Loucy (cell line): Measurements from ENCODE around the gene STARD10.

ENCODE experiments used
- EZH2phosphoT487 ChIP-seq: fragments of 200-600 bp; IDR thresholded peaks from 2 replicates; pipeline ENCODE4 v1.6.1; 2018; ENCODE audit warnings: antibody characterized with exemption, mild to moderate bottlenecking, moderate library complexity, borderline replicate concordance
- TF ChIP-seq, protein P1 (sequence below): fragments of 200-600 bp; sonication (generic); conservative IDR thresholded peaks from 2 replicates; pipeline ENCODE4 v1.5.1; 2014; ENCODE audit warnings: mild to moderate bottlenecking, antibody characterized with exemption, low read length

GRCh38 chr11:72833083-72833733 lies 39.4 kb upstream of the STARD10 start:
- TF ChIP-seq, protein P1, sequence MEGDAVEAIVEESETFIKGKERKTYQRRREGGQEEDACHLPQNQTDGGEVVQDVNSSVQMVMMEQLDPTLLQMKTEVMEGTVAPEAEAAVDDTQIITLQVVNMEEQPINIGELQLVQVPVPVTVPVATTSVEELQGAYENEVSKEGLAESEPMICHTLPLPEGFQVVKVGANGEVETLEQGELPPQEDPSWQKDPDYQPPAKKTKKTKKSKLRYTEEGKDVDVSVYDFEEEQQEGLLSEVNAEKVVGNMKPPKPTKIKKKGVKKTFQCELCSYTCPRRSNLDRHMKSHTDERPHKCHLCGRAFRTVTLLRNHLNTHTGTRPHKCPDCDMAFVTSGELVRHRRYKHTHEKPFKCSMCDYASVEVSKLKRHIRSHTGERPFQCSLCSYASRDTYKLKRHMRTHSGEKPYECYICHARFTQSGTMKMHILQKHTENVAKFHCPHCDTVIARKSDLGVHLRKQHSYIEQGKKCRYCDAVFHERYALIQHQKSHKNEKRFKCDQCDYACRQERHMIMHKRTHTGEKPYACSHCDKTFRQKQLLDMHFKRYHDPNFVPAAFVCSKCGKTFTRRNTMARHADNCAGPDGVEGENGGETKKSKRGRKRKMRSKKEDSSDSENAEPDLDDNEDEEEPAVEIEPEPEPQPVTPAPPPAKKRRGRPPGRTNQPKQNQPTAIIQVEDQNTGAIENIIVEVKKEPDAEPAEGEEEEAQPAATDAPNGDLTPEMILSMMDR: no peak
- no peak for TF ChIP-seq EZH2phosphoT487
